K562 (cell line): Measurements from ENCODE around the gene CA7. TPM values are rescaled to one million over a fixed set of nuclear protein-coding genes. Genes with fewer than 3 reads are reported as not detected.

Experiments used
- ELF2 ChIP-seq: fragments of 250-450 bp; sonication (Bioruptor Pico); IDR thresholded peaks from 2 replicates; pipeline ENCODE4 v1.5.0; 2021; ENCODE audit warnings: mild to moderate bottlenecking
- LEF1 ChIP-seq: fragments of 450-650 bp; IDR thresholded peaks from 2 replicates; pipeline ENCODE4 v1.6.1; 2016; ENCODE audit warnings: mild to moderate bottlenecking
- NR4A1 ChIP-seq, 2 experiments: fragments of 250-450 bp in 1 of 2; fragments of 450-650 bp in 1 of 2; sonication (Bioruptor Pico) in 1 of 2; IDR thresholded peaks; 2 replicates each; pipeline versions ENCODE4 v1.4.0 to v1.6.1; 2016 to 2020; ENCODE audit warnings: mild to moderate bottlenecking in 2 of 2, missing compliant biosample characterization in 1 of 2, missing genetic modification characterization in 1 of 2, moderate library complexity in 1 of 2
- TOE1 ChIP-seq, 2 experiments: fragments of 450-650 bp in 1 of 2; sonication (generic) in 1 of 2; formaldehyde crosslinking in 1 of 2; IDR thresholded peaks; 2 replicates each; pipeline versions ENCODE4 v1.7.1 to v1.8.0; 2016 to 2022; ENCODE audit warnings: borderline replicate concordance in 2 of 2, mild to moderate bottlenecking in 2 of 2, antibody characterized with exemption in 1 of 2, inconsistent platforms in 1 of 2, low read depth in 1 of 2, missing genetic modification reagents in 1 of 2, moderate library complexity in 1 of 2
- polyA plus RNA-seq, 8 experiments: library from polyadenylated mRNA; depleted of rRNA in 4 of 8; stranded (reverse) in 5 of 8; unstranded in 3 of 8; fragments of >200 nt; fragmentation: Nextera tagmentation in 2 of 8; fragmentation: Illumina TruSeq in 1 of 8; extraction: Ambion mirVana in 2 of 8; extraction: Trizol in 1 of 8; gene quantifications; 2 replicates each; pipeline versions ENCODE4 v1.2.1 to v1.2.3, GENCODE V29; 2011 to 2014; ENCODE audit warnings: inconsistent platforms in 1 of 8, missing spikeins in 1 of 8
- total RNA-seq, 7 experiments: library from RNA; depleted of rRNA in 6 of 7; stranded (reverse); fragments of >200 nt in 6 of 7; fragmentation: Illumina TruSeq in 2 of 7; extraction: Trizol in 2 of 7; gene quantifications; 2 replicates each; pipeline versions ENCODE4 v1.2.1 to v1.2.3, GENCODE V29; 2011 to 2021; ENCODE audit warnings: low replicate concordance in 1 of 7
- TF ChIP-seq, protein P1 (sequence below): sonication (generic); formaldehyde crosslinking; IDR thresholded peaks from 2 replicates; pipeline ENCODE4 v1.8.1; 2023; ENCODE audit warnings: mild to moderate bottlenecking, missing genetic modification reagents
- TF ChIP-seq, protein P2 (sequence below): fragments of 450-650 bp; IDR thresholded peaks from 2 replicates; pipeline ENCODE4 v1.6.1; 2018; ENCODE audit not compliant: partially characterized antibody
- TF ChIP-seq, protein P3 (sequence below): fragments of 450-650 bp; IDR thresholded peaks from 2 replicates; pipeline ENCODE4 v1.7.1; 2018; ENCODE audit warnings: mild to moderate bottlenecking, low read depth; ENCODE audit not compliant: partially characterized antibody
- TF ChIP-seq, protein P4 (sequence below): fragments of 200-800 bp; sonication (Bioruptor generic); IDR thresholded peaks from 2 replicates; pipeline ENCODE4 v1.6.1; 2016; ENCODE audit warnings: missing genetic modification characterization, missing compliant biosample characterization
- TF ChIP-seq, protein P5 (sequence below), 2 experiments: fragments of 450-650 bp; conservative IDR thresholded peaks; 2 replicates each; pipeline ENCODE4 v1.6.1; 2017; ENCODE audit warnings: mild to moderate bottlenecking in 2 of 2, moderate library complexity in 2 of 2

The CA7 gene
- total and polyA plus RNA-seq, 9 of the 15 experiments (the other 6 are each of a cell fraction or from before 2014, with no cell fraction given): 0.03 to 0.07 (median 0.05) TPM; not detected in 5

DNA sequence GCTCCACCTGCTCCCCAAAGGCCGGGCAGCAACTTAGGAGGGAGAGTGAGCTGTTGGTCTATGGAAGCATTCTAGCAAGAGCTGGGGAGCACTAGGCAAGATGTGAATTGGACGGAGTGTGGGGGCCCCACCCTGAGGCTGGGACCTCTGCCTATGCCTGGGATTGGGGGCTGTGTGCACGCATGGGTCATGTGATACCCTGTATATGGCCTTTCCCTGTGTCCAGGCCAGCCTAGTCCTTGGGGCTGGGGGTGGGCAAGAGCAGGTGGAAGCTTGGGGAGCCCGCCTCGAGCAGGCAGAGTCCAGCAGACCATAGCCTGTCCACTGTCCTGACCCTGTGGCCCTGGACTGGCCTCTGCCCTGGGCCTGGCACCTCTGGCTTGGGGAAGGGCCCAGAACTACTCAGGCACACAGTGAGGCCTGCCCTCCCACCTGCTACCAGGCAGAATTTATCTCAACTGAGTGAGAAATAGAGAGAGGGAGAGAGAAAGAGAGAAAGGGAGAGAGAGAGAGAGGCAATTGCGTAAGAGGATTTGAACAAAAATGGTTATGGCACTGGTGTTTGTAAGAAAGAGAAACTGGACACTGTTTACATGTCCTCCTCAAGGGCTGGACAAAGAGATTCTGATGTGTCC, 55.2 kb downstream of the CA7 start (continued):
- TF ChIP-seq, protein P1, sequence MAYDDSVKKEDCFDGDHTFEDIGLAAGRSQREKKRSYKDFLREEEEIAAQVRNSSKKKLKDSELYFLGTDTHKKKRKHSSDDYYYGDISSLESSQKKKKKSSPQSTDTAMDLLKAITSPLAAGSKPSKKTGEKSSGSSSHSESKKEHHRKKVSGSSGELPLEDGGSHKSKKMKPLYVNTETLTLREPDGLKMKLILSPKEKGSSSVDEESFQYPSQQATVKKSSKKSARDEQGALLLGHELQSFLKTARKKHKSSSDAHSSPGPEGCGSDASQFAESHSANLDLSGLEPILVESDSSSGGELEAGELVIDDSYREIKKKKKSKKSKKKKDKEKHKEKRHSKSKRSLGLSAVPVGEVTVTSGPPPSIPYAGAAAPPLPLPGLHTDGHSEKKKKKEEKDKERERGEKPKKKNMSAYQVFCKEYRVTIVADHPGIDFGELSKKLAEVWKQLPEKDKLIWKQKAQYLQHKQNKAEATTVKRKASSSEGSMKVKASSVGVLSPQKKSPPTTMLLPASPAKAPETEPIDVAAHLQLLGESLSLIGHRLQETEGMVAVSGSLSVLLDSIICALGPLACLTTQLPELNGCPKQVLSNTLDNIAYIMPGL (CRISPR knock-in tag): no peak
- TF ChIP-seq ELF2 (CRISPR knock-in tag) (no peak), LEF1 (no peak), TOE1 (IDR thresholded peaks at IDR 0.05; ENCODE audit: borderline replicate concordance) (0 out of 2 replicates have a peak, but pooled peaks have one; percentile 11), TOE1 (CRISPR knock-in tag; IDR thresholded peaks at IDR 0.05; ENCODE audit: borderline replicate concordance, low read depth) (no peak), NR4A1 (CRISPR knock-in tag; IDR thresholded peaks at IDR 0.05) (0 out of 2 replicates have a peak, but pooled peaks have one; percentile 7), NR4A1 (tag; IDR thresholded peaks at IDR 0.05) (peak; percentile 79)
- TF ChIP-seq, protein P2, sequence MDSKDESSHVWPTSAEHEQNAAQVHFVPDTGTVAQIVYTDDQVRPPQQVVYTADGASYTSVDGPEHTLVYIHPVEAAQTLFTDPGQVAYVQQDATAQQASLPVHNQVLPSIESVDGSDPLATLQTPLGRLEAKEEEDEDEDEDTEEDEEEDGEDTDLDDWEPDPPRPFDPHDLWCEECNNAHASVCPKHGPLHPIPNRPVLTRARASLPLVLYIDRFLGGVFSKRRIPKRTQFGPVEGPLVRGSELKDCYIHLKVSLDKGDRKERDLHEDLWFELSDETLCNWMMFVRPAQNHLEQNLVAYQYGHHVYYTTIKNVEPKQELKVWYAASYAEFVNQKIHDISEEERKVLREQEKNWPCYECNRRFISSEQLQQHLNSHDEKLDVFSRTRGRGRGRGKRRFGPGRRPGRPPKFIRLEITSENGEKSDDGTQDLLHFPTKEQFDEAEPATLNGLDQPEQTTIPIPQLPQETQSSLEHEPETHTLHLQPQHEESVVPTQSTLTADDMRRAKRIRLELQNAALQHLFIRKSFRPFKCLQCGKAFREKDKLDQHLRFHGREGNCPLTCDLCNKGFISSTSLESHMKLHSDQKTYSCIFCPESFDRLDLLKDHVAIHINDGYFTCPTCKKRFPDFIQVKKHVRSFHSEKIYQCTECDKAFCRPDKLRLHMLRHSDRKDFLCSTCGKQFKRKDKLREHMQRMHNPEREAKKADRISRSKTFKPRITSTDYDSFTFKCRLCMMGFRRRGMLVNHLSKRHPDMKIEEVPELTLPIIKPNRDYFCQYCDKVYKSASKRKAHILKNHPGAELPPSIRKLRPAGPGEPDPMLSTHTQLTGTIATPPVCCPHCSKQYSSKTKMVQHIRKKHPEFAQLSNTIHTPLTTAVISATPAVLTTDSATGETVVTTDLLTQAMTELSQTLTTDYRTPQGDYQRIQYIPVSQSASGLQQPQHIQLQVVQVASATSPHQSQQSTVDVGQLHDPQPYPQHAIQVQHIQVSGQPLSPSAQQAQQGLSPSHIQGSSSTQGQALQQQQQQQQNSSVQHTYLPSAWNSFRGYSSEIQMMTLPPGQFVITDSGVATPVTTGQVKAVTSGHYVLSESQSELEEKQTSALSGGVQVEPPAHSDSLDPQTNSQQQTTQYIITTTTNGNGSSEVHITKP: no peak
- TF ChIP-seq, protein P3, sequence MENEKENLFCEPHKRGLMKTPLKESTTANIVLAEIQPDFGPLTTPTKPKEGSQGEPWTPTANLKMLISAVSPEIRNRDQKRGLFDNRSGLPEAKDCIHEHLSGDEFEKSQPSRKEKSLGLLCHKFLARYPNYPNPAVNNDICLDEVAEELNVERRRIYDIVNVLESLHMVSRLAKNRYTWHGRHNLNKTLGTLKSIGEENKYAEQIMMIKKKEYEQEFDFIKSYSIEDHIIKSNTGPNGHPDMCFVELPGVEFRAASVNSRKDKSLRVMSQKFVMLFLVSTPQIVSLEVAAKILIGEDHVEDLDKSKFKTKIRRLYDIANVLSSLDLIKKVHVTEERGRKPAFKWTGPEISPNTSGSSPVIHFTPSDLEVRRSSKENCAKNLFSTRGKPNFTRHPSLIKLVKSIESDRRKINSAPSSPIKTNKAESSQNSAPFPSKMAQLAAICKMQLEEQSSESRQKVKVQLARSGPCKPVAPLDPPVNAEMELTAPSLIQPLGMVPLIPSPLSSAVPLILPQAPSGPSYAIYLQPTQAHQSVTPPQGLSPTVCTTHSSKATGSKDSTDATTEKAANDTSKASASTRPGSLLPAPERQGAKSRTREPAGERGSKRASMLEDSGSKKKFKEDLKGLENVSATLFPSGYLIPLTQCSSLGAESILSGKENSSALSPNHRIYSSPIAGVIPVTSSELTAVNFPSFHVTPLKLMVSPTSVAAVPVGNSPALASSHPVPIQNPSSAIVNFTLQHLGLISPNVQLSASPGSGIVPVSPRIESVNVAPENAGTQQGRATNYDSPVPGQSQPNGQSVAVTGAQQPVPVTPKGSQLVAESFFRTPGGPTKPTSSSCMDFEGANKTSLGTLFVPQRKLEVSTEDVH: peak; percentile 19
- TF ChIP-seq, protein P4, sequence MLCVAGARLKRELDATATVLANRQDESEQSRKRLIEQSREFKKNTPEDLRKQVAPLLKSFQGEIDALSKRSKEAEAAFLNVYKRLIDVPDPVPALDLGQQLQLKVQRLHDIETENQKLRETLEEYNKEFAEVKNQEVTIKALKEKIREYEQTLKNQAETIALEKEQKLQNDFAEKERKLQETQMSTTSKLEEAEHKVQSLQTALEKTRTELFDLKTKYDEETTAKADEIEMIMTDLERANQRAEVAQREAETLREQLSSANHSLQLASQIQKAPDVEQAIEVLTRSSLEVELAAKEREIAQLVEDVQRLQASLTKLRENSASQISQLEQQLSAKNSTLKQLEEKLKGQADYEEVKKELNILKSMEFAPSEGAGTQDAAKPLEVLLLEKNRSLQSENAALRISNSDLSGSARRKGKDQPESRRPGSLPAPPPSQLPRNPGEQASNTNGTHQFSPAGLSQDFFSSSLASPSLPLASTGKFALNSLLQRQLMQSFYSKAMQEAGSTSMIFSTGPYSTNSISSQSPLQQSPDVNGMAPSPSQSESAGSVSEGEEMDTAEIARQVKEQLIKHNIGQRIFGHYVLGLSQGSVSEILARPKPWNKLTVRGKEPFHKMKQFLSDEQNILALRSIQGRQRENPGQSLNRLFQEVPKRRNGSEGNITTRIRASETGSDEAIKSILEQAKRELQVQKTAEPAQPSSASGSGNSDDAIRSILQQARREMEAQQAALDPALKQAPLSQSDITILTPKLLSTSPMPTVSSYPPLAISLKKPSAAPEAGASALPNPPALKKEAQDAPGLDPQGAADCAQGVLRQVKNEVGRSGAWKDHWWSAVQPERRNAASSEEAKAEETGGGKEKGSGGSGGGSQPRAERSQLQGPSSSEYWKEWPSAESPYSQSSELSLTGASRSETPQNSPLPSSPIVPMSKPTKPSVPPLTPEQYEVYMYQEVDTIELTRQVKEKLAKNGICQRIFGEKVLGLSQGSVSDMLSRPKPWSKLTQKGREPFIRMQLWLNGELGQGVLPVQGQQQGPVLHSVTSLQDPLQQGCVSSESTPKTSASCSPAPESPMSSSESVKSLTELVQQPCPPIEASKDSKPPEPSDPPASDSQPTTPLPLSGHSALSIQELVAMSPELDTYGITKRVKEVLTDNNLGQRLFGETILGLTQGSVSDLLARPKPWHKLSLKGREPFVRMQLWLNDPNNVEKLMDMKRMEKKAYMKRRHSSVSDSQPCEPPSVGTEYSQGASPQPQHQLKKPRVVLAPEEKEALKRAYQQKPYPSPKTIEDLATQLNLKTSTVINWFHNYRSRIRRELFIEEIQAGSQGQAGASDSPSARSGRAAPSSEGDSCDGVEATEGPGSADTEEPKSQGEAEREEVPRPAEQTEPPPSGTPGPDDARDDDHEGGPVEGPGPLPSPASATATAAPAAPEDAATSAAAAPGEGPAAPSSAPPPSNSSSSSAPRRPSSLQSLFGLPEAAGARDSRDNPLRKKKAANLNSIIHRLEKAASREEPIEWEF (CRISPR knock-in tag): no peak; the same call in 1 of the 2 replicates
- TF ChIP-seq, protein P5, sequence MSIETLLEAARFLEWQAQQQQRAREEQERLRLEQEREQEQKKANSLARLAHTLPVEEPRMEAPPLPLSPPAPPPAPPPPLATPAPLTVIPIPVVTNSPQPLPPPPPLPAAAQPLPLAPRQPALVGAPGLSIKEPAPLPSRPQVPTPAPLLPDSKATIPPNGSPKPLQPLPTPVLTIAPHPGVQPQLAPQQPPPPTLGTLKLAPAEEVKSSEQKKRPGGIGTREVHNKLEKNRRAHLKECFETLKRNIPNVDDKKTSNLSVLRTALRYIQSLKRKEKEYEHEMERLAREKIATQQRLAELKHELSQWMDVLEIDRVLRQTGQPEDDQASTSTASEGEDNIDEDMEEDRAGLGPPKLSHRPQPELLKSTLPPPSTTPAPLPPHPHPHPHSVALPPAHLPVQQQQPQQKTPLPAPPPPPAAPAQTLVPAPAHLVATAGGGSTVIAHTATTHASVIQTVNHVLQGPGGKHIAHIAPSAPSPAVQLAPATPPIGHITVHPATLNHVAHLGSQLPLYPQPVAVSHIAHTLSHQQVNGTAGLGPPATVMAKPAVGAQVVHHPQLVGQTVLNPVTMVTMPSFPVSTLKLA (conservative IDR thresholded peaks at IDR 0.05): no peak
